ENCODE data around the gene CACNA1H. TPM values are rescaled to one million over a fixed set of nuclear protein-coding genes. Genes with fewer than 3 reads are reported as not detected.

The CACNA1H gene
- polyA plus RNA-seq, 1 experiment = 1.5 TPM

DNA sequence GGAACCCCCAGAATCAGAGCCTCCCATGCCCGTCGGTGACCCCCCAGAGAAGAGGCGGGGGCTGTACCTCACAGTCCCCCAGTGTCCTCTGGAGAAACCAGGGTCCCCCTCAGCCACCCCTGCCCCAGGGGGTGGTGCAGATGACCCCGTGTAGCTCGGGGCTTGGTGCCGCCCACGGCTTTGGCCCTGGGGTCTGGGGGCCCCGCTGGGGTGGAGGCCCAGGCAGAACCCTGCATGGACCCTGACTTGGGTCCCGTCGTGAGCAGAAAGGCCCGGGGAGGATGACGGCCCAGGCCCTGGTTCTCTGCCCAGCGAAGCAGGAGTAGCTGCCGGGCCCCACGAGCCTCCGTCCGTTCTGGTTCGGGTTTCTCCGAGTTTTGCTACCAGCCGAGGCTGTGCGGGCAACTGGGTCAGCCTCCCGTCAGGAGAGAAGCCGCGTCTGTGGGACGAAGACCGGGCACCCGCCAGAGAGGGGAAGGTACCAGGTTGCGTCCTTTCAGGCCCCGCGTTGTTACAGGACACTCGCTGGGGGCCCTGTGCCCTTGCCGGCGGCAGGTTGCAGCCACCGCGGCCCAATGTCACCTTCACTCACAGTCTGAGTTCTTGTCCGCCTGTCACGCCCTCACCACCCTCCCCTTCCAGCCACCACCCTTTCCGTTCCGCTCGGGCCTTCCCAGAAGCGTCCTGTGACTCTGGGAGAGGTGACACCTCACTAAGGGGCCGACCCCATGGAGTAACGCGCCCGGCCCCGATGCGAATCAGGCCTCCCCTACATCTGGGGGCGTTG is 68.1 kb downstream of the CACNA1H start:
- H3K9me3 ChIP-seq (ENCODE audit: control insufficient read depth, insufficient read depth, low read length) = no peaks in the 10 kb centered on the region; the same call in 1 of the 2 replicates
- no peak overlapping the region for H3K4me3 ChIP-seq (ENCODE audit: low read depth, low read length)
- CTCF ChIA-PET = no interaction called here
- TF ChIP-seq, protein P1, sequence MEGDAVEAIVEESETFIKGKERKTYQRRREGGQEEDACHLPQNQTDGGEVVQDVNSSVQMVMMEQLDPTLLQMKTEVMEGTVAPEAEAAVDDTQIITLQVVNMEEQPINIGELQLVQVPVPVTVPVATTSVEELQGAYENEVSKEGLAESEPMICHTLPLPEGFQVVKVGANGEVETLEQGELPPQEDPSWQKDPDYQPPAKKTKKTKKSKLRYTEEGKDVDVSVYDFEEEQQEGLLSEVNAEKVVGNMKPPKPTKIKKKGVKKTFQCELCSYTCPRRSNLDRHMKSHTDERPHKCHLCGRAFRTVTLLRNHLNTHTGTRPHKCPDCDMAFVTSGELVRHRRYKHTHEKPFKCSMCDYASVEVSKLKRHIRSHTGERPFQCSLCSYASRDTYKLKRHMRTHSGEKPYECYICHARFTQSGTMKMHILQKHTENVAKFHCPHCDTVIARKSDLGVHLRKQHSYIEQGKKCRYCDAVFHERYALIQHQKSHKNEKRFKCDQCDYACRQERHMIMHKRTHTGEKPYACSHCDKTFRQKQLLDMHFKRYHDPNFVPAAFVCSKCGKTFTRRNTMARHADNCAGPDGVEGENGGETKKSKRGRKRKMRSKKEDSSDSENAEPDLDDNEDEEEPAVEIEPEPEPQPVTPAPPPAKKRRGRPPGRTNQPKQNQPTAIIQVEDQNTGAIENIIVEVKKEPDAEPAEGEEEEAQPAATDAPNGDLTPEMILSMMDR (IDR thresholded peaks at IDR 0.05; ENCODE audit: low read depth, low read length) = no peak
- no peak overlapping the region for H3K27ac ChIP-seq (ENCODE audit: low read depth, low read length)
- H3K27me3 ChIP-seq (ENCODE audit: control insufficient read depth, insufficient read depth, low read length) = no peaks in the 10 kb centered on the region
- no peak for DNase-seq (ENCODE audit: low read depth, low spot score)
- POLR2A ChIA-PET = no interaction called here

DNA sequence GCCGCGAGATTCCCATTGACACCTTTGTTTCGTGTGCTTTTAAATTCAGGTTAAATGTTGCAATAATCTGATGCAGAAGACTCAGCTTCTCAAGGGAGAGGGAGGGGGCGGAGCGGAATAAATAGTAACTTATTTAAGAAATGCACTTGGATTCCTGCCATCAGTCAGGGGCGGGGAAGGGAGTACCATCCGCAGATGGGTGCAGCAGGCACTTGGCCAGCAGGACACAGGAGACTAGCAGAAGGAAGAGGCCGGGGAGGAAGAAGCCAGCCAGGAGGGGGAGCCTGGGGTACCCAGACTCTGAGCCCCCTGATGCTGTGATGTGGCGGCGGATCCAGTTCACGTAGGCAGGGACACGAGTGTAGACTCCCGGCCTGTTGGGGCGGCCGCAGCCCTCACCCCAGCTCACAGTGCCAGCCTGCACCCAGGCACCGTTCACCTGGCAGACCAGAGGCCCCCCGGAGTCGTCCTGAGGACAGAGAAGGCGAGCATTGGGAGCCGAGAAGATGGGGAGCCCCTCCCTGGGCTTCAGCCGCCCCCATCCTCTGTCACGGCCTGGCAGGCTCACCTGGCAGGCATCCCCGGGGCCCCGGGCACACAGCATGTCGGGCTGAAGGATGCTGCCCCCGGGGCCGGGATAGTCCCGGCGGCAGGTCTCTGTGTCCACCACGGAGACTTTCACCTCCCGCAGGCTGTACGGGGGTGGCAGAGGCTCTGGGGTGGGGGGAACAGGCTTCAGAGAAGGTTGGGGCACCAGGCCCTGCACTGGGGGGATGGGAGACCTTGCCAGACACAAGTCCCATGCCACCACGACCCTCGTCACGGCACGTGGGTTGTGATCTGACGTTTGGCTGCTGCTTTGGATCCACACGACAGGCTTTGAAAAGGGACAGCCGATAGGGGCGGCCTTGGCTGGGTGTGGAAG is 69.0 kb downstream of the CACNA1H start:
- Histone ChIP-seq H3K4me3 (ENCODE audit: low read depth, low read length) (no peak overlapping the region), H3K27me3 (ENCODE audit: control insufficient read depth, insufficient read depth, low read length) (no peaks in the 10 kb centered on the region), H3K27ac (ENCODE audit: low read depth, low read length) (no peak overlapping the region), H3K9me3 (ENCODE audit: control insufficient read depth, insufficient read depth, low read length) (no peaks in the 10 kb centered on the region; the same call in 1 of the 2 replicates)
- ChIA-PET POLR2A (interaction anchor here (1.1 kb wide), 1 partner anchor 18 kb away, joined by 3 read pairs; no protein-coding TSS in a partner anchor), CTCF (no interaction called here)
- DNase-seq (ENCODE audit: low read depth, low spot score) = no peak
- TF ChIP-seq, protein P1 (IDR thresholded peaks at IDR 0.05; ENCODE audit: low read depth, low read length) = no peak

GRCh38 chr16:1222553-1223354 is 69.8 kb downstream of the CACNA1H start:
- ChIA-PET POLR2A (interaction anchor here (1.1 kb wide), 1 partner anchor 19 kb away, joined by 3 read pairs; no protein-coding TSS in a partner anchor), CTCF (no interaction called here)
- no peak overlapping the region for H3K27ac ChIP-seq (ENCODE audit: low read depth, low read length)
- no peak for DNase-seq (ENCODE audit: low read depth, low spot score)
- no peaks in the 10 kb centered on the region for H3K27me3 ChIP-seq (ENCODE audit: control insufficient read depth, insufficient read depth, low read length)
- TF ChIP-seq, protein P1 (IDR thresholded peaks at IDR 0.05; ENCODE audit: low read depth, low read length) = no peak
- H3K9me3 ChIP-seq (ENCODE audit: control insufficient read depth, insufficient read depth, low read length) = no peaks in the 10 kb centered on the region; the same call in 1 of the 2 replicates
- no peak overlapping the region for H3K4me3 ChIP-seq (ENCODE audit: low read depth, low read length)

DNA sequence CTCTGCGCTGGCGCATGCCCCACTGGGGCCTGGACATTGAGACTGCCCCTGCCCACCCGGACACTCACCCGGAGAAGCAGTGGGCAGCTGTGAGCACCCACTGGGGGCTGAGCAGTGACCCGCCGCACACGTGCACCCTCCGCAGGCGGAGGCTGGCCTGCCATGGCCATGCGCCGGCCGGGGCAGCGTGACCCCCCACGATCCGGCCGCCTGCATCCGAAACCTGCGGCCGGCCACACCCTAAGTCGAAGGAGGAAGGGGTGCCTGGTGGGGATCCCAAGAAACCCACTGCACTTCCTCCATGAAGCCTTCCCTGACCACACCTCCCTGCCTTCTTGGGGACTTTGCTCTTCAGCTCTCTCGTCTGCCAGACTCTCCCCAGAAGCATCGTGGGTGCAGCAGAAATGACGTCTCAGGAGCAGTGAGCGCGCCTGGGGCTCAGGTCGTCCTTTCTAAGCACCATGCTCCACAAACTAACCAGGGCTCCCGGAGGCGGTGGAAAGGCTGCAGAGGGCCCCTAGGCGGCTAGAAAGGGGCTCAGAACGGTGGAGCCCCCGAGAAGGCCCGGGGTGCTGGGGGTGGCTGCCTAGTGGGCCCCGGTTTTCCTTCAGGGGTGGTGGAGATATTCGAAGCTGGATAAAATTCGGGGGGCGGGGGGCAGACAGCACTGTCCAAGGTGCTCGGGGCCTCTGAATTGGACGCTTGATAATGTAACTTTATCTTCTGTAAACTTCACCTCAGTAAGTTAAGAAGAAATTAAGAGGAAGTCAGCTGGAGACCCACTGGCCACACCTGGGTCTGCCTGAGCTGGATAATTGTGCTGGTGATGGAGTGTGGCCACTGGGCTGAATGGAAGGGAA is 70.7 kb downstream of the CACNA1H start:
- TF ChIP-seq, protein P1 (IDR thresholded peaks at IDR 0.05; ENCODE audit: low read depth, low read length) = no peak
- POLR2A ChIA-PET = interaction anchor here (1.1 kb wide), 1 partner anchor 20 kb away, joined by 3 read pairs; no protein-coding TSS in a partner anchor
- Histone ChIP-seq H3K4me3 (ENCODE audit: low read depth, low read length) (no peak overlapping the region), H3K27ac (ENCODE audit: low read depth, low read length) (no peak overlapping the region), H3K27me3 (ENCODE audit: control insufficient read depth, insufficient read depth, low read length) (no peaks in the 10 kb centered on the region), H3K9me3 (ENCODE audit: control insufficient read depth, insufficient read depth, low read length) (no peaks in the 10 kb centered on the region; the same call in 1 of the 2 replicates)
- CTCF ChIA-PET = no interaction called here
- DNase-seq (ENCODE audit: low read depth, low spot score) = no peak

Data from AG04450 (cell line).